GM18861 (cell line): ENCODE measurements around the gene PINLYP.

Experiments
- ATAC-seq: cut with Tn5 transposase; IDR thresholded peaks from one replicate; pipeline ENCODE4 v1.9.1; 2021; ENCODE audit not compliant: unreplicated experiment

PINLYP gene

GRCh38 chr19:43626838-43627237 lies 51.2 kb downstream of the PINLYP start:
- no peak for ATAC-seq

GRCh38 chr19:43628646-43629326 lies 53.2 kb downstream of the PINLYP start:
- no peak for ATAC-seq

GRCh38 chr19:43631491-43631890 lies 55.9 kb downstream of the PINLYP start:
- ATAC-seq = no peak
